H1 (cell line): ENCODE data around the gene ENTPD8.

Source experiments
- CREB1 ChIP-seq: IDR thresholded peaks from 2 replicates; pipeline ENCODE4 v1.6.1; 2012; ENCODE audit warnings: inconsistent platforms
- JUND ChIP-seq: IDR thresholded peaks from 2 replicates; pipeline ENCODE4 v1.6.1; 2011; ENCODE audit warnings: mild to moderate bottlenecking, improper control_type of control experiment, low read length
- POLR2A ChIP-seq, 2 experiments: IDR thresholded peaks; 1 replicate in 1 of 2; 2 replicates in 1 of 2; pipeline ENCODE4 v1.6.1; 2011; ENCODE audit warnings: low read depth in 2 of 2, low read length in 2 of 2, mild to moderate bottlenecking in 2 of 2; ENCODE audit errors: control extremely low read depth in 1 of 2
- POLR2AphosphoS5 ChIP-seq: IDR thresholded peaks from 2 replicates; pipeline ENCODE4 v1.6.1; 2011; ENCODE audit warnings: low read depth, low read length
- RAD21 ChIP-seq, 2 experiments: IDR thresholded peaks in 1 of 2; conservative IDR thresholded peaks in 1 of 2; 2 replicates each; pipeline ENCODE4 v1.6.1; 2011; ENCODE audit warnings: low read depth in 2 of 2, low read length in 2 of 2, improper control_type of control experiment in 1 of 2, inconsistent platforms in 1 of 2, mild to moderate bottlenecking in 1 of 2, moderate library complexity in 1 of 2
- RXRA ChIP-seq: IDR thresholded peaks from 2 replicates; pipeline ENCODE4 v1.6.1; 2011; ENCODE audit warnings: low read depth, mild to moderate bottlenecking, low read length, moderate library complexity; ENCODE audit not compliant: insufficient read depth
- SUZ12 ChIP-seq: fragments of 200-600 bp; sonication (generic); IDR thresholded peaks from 2 replicates; pipeline ENCODE4 v1.6.1; 2012; ENCODE audit warnings: mild to moderate bottlenecking, inconsistent platforms, low read length, moderate library complexity, mixed read lengths
- TF ChIP-seq, protein P1 (sequence below), 3 experiments: IDR thresholded peaks; 1 replicate in 2 of 3; 2 replicates in 1 of 3; pipeline versions ENCODE4 v1.5.1 to v1.6.1; 2011; ENCODE audit warnings: low read length in 3 of 3, mild to moderate bottlenecking in 3 of 3, inconsistent platforms in 2 of 3, low read depth in 1 of 3, moderate library complexity in 1 of 3; ENCODE audit not compliant: insufficient read depth in 1 of 3; ENCODE audit errors: control extremely low read depth in 1 of 3
- TF ChIP-seq, protein P2 (sequence below): IDR thresholded peaks from 2 replicates; pipeline ENCODE4 v1.6.1; 2012; ENCODE audit warnings: inconsistent platforms
- TF ChIP-seq, protein P3 (sequence below): IDR thresholded peaks from 2 replicates; pipeline ENCODE4 v1.6.1; 2011; ENCODE audit warnings: low read depth, mild to moderate bottlenecking, low read length; ENCODE audit not compliant: insufficient read depth

DNA sequence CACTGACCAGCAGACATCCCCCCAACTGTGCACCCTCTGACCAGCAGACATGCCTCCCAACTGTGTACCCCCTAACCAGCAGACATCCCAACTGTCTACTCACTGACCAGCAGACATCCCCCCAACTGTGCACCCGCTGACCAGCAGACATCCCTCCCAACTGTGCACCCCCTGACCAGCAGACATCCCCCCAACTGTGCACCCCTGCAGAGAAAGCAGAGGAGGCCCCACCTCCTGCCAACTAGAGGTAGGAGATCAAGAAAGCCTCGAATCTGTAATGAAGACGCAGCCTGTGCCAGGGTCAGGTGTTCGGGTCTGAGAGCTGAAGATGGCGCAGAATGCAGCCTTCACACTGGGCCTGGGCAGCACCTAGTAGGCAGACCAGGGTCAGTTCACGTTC, 47.7 kb upstream of the ENTPD8 start:
- TF ChIP-seq RAD21 (IDR thresholded peaks at IDR 0.05 in 1 of 2, conservative IDR thresholded peaks at IDR 0.05 in 1 of 2; ENCODE audit: low read depth in 2 of 2, low read length in 2 of 2) (no peak), POLR2AphosphoS5 (no peak), POLR2A (IDR thresholded peaks at IDR 0.05; ENCODE audit: control extremely low read depth in 1 of 2, low read depth in 2 of 2, low read length in 2 of 2) (no peak), CREB1 (no peak), JUND (no peak), SUZ12 (no peak), RXRA (no peak)
- TF ChIP-seq, protein P1, sequence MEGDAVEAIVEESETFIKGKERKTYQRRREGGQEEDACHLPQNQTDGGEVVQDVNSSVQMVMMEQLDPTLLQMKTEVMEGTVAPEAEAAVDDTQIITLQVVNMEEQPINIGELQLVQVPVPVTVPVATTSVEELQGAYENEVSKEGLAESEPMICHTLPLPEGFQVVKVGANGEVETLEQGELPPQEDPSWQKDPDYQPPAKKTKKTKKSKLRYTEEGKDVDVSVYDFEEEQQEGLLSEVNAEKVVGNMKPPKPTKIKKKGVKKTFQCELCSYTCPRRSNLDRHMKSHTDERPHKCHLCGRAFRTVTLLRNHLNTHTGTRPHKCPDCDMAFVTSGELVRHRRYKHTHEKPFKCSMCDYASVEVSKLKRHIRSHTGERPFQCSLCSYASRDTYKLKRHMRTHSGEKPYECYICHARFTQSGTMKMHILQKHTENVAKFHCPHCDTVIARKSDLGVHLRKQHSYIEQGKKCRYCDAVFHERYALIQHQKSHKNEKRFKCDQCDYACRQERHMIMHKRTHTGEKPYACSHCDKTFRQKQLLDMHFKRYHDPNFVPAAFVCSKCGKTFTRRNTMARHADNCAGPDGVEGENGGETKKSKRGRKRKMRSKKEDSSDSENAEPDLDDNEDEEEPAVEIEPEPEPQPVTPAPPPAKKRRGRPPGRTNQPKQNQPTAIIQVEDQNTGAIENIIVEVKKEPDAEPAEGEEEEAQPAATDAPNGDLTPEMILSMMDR (IDR thresholded peaks at IDR 0.05; ENCODE audit: control extremely low read depth in 1 of 3, insufficient read depth in 1 of 3, low read depth in 1 of 3, low read length in 3 of 3) = no peak
- TF ChIP-seq, protein P2, sequence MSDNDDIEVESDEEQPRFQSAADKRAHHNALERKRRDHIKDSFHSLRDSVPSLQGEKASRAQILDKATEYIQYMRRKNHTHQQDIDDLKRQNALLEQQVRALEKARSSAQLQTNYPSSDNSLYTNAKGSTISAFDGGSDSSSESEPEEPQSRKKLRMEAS = no peak
- TF ChIP-seq, protein P3, sequence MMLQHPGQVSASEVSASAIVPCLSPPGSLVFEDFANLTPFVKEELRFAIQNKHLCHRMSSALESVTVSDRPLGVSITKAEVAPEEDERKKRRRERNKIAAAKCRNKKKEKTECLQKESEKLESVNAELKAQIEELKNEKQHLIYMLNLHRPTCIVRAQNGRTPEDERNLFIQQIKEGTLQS = no peak
